Measurements from ENCODE around the gene UBC. TPM values are rescaled to one million over a fixed set of nuclear protein-coding genes. Genes with fewer than 3 reads are reported as not detected.

The UBC gene
- total and polyA plus RNA-seq, 9 of the 15 experiments (the other 6 are each of a cell fraction or from before 2014, with no cell fraction given), result 533 to 1,153 (median 813) TPM

- TF ChIP-seq SP2 (IDR thresholded peaks at IDR 0.05; ENCODE audit: extremely low read depth, low read depth, low read length, poor library complexity, severe bottlenecking) (no peak), ETS1 (conservative IDR thresholded peaks at IDR 0.05; ENCODE audit: control insufficient read depth, low read depth, low read length) (no peak), ZFP1 (CRISPR knock-in tag; IDR thresholded peaks at IDR 0.05) (no peak), SRSF3 (IDR thresholded peaks at IDR 0.05; ENCODE audit: insufficient read depth, low read length) (no peak), RBM25 (IDR thresholded peaks at IDR 0.05; ENCODE audit: low read depth, low read length, severe bottlenecking) (no peak), LCOR (CRISPR knock-in tag; IDR thresholded peaks at IDR 0.05) (no peak), CBX8 (IDR thresholded peaks at IDR 0.05; ENCODE audit: borderline replicate concordance, extremely low read depth, low read depth, low read length, poor library complexity, severe bottlenecking) (no peak), ARID3A (IDR thresholded peaks at IDR 0.05; ENCODE audit: borderline replicate concordance, low read depth, low read length) (no peak), U2AF1 (optimal IDR thresholded peaks at IDR 0.05; ENCODE audit: low read depth, low read length) (no peak), ZKSCAN1 (IDR thresholded peaks at IDR 0.05; ENCODE audit: low read depth, low read length) (no peak), NR2C1 (IDR thresholded peaks at IDR 0.05) (no peak), NR2C1 (tag; IDR thresholded peaks at IDR 0.05) (no peak), PCBP2 (IDR thresholded peaks at IDR 0.05; ENCODE audit: low read depth, low read length, poor library complexity, severe bottlenecking) (no peak), THAP12 (CRISPR knock-in tag; IDR thresholded peaks at IDR 0.05) (no peak), RBM39 (optimal IDR thresholded peaks at IDR 0.05; ENCODE audit: low read depth, low read length) (no peak), ZBTB17 (CRISPR knock-in tag; IDR thresholded peaks at IDR 0.05) (no peak), MXD1 (CRISPR knock-in tag; IDR thresholded peaks at IDR 0.05; ENCODE audit: borderline replicate concordance, poor library complexity, severe bottlenecking) (no peak), SMAD2 (IDR thresholded peaks at IDR 0.05; ENCODE audit: low read depth, low read length) (no peak)
Measured at GRCh38 chr12:124883263-124884130, 31.0 kb downstream of the UBC start (continued).

Measured in K562 (cell line).